Activated CD4-positive, alpha-beta T cell treated with anti-CD3 and anti-CD28 coated beads, Interleukin-2, Interleukin-6, amounts not matched to agents 100 ng/mL and 50 ng/mL, durations not matched to agents 16 hours and 8 hours (primary cell): ENCODE measurements around the gene COL18A1.
"Not testable (repeated sequence)": the region's sequence is repeated elsewhere in the genome, so short reads cannot be mapped to it uniquely, and the experiment has no call there.

Source experiments
- DNase-seq: peaks from one replicate; pipeline ENCODE4 v3.0.0-alpha.2; 2020

COL18A1 gene

GRCh38 chr21:45525153-45525909 lies 120.4 kb downstream of the COL18A1 start:
- DNase-seq, result no peak

DNA sequence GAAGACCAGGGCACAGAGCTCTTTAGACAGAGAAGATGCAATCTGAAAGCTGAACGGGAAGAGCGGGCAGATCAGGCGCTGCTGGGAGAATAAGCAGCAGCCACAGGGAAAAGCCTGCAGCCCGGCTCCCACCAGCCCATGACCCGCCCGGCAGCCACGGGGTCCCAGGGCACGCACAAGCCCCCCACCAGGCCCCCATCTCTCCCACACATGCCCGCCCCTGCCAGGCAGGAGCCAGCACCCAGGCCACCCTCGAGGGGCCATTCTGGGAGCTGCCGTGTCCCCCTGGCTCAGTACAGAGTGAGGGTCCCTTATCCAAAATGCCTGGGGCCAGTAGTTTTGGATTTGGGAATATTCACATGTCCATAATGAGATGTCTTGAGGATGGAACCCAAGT lies 120.9 kb downstream of the COL18A1 start:
- DNase-seq, result no peak

GRCh38 chr21:45527151-45527999 lies 122.4 kb downstream of the COL18A1 start:
- DNase-seq, result not testable (repeated sequence)

DNA sequence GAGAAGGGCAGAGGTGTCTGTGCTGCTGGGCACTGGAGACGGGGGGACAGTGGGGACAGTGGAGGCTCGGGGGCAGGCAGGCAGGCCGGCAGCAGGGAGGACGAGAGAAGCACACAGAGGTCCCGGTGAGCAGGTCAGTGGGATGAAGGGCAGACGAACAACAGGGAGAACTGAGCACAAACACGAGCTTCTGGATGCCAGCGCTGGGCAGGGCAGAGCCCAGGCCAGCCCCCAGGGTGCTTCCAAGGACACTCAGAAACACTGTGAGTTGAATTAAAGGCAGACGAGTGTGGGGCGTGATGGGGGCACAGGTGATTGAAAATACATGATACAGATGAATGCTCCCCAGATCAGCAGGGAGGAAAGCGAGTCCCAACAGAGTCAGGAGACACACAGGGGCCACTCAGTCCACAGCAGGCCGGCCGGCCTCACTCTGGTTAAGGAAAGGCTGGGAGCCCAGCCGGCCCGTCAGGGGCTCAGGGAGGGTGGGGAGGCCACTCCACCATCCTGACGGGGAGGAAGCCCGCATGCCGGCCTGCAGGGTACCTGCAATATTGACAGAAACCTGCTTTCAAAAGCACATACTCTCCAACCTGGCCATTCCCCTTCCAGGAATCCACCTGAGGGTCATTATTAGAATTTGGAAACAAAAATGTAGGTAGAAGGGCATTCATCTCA lies 123.2 kb downstream of the COL18A1 start:
- DNase-seq, result no peak

DNA sequence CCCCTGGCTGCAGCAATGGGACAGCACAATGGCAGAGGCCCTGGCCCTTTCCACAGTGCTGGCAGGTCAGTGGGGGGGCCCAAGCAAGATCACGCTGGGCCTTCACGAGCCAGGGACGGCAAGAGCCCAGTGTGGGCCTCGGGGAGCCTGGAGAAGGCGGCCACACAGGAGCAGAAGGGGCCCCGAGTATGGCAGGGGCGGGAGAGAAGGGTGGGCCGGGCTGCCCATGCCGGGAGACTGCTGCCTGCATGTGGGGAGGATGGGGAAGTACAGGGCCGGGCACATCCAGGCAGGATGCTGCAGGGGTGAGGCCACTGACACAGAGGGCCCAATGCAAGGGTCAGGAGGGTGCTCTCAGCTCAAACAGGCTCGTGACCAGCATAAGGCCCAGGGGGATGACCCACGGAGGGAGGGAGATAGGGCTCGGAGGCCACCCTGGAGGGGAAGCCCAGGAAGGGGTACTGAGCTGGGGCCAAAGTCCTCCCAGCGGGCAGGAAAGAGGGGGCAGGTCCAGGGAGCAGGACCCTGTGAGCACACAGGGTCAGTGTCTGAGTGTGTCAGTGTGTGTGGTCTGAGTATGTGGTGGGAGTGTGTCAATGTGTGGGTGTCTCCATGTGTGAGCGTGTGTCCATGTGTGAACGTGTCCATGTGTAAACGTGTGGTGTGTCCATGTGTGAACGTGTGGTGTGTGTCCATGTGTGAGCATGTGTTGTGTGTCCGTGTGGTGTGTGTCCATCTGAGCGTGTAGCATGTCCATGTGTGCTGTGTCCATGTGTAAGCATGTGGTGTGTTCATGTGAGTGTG lies 124.2 kb downstream of the COL18A1 start:
- DNase-seq, result no peak

- DNase-seq, result no peak
Measured at GRCh38 chr21:45529785-45530422, 124.9 kb downstream of the COL18A1 start.

GRCh38 chr21:45530423-45531113 lies 125.6 kb downstream of the COL18A1 start:
- no peak for DNase-seq

GRCh38 chr21:45531114-45531392 lies 126.1 kb downstream of the COL18A1 start:
- not testable (repeated sequence) for DNase-seq

- no peak for DNase-seq
Measured at GRCh38 chr21:45531393-45532215, 126.6 kb downstream of the COL18A1 start.

- DNase-seq, result no peak
Measured at GRCh38 chr21:45532826-45533360, 127.9 kb downstream of the COL18A1 start.

DNA sequence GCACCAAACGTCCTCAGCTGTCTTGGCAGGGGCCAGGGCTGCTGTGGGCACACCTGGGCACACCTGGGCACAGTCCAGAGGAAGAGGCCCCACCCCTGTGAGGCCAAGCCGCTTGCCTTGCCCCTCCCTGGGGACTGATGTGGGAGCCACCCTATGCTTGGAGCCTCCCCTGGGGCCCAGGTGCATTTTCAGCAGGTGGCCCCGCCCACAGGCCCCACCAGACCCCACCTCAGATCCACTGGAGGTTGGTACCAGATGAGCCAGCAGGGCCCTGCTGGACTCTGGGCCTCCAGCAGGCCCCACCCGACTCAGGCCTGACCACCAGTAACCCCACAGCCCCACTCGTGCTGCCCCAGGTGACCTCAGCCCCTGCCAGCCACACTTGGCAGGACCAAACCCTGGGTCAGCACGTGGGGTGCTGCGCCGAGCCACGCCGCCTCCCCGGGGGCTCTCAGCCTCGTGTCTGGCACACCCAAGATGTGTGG lies 128.4 kb downstream of the COL18A1 start:
- DNase-seq, result no peak

- DNase-seq, result no peak
Measured at GRCh38 chr21:45533846-45534635, 129.1 kb downstream of the COL18A1 start.

GRCh38 chr21:45534636-45535331 lies 129.8 kb downstream of the COL18A1 start:
- no peak for DNase-seq

- DNase-seq, result no peak
Measured at GRCh38 chr21:45535341-45536081, 130.5 kb downstream of the COL18A1 start.

DNA sequence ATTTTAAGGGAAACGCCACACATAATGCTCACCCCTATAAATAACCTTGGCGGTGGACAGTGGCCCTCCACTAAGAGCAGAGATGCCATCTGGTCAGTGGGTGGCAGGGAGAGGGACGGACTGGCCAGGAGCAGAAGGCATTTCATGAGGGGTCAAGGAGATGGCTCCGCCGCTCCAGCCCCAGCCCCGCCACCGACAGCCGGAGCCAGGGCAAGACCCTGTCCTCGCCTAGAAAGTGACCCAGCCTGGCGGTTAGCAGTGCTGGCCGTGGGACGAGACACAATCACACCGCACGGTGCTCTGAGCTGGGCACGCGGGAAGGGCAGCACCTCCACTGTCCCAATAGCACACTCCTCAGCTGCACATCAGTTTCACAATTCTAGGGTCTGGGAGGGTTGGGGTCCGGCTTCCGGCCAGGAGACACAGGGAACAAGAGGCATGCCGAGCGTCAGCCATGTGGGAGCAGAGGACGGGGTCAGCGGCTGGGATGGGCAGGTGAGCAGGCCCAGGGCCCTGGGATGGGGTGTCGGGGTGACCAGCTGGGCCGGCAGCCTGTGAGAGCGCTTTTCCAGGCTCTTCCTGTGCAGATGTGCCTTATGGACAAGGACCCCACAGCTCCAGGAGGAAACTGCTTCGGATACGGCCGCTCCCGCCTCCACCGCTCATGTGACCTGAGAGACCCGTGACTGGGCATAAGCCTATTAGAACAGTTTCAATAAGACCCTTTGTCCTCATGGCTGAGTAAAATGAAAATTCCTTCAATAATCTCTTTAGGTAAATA lies 131.5 kb downstream of the COL18A1 start:
- no peak for DNase-seq

DNA sequence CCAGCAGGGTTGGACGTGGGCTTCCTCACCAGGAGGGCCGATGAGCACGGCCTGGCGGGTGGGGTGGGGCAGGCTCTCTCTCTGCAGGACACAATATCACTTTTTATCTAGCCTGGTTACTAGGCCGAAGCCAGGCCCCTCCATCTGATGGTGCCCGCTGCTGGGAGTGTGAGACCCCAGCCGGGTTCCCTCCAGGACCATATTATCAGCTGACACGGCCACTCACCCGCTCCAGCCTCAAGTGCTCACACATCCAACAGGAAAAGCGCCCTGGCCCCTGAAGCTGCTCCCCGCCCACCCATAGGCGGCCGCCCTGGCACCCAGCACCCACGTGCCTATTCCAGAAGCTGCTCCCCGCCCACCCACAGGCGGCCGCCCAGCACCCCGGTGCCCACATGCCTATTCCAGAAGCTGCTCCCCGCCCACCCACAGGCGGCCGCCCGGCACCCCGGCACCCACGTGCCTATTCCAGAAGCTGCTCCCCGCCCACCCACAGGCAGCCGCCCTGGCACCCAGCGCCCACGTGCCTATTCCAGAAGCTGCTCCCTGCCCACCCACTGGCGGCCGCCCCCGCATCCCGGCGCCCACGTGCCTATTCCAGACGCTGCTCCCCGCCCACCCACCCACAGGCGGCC lies 132.3 kb downstream of the COL18A1 start:
- no peak for DNase-seq
